Measurements from ENCODE around the gene YEATS4. TPM values are rescaled to one million over a fixed set of nuclear protein-coding genes. Genes with fewer than 3 reads are reported as not detected.

Gene YEATS4
- polyA plus RNA-seq, 1 experiment, result 9.1 TPM

GRCh38 chr12:69331519-69331908, 28.0 kb upstream of the YEATS4 start:
- Histone ChIP-seq H3K36me3 (ENCODE audit: control insufficient read depth, insufficient read depth, low read length) (no peaks in the 10 kb centered on the region), H3K4me3 (ENCODE audit: low read depth, low read length) (no peak overlapping the region), H3K27me3 (ENCODE audit: control insufficient read depth, insufficient read depth, low read length) (peaks cover 16% of the 10 kb centered on the region)
- DNase-seq (ENCODE audit: low read depth), result no peak
- POLR2A ChIA-PET, result no interaction called here
- TF ChIP-seq CTCF (IDR thresholded peaks at IDR 0.05; ENCODE audit: insufficient read depth, low read depth, low read length), result no peak
- CTCF ChIA-PET, result interaction anchor here (0.7 kb wide), 1 partner anchor 176 kb away, joined by 4 read pairs; no protein-coding TSS in a partner anchor

- ChIA-PET POLR2A (no interaction called here), CTCF (interaction anchor here (0.9 kb wide), 1 partner anchor 8 kb away, joined by 3 read pairs; no protein-coding TSS in a partner anchor)
- TF ChIP-seq CTCF (IDR thresholded peaks at IDR 0.05; ENCODE audit: insufficient read depth, low read depth, low read length), result no peak
- Histone ChIP-seq H3K4me3 (ENCODE audit: low read depth, low read length) (no peak overlapping the region), H3K27me3 (ENCODE audit: control insufficient read depth, insufficient read depth, low read length) (peaks cover 16% of the 10 kb centered on the region), H3K36me3 (ENCODE audit: control insufficient read depth, insufficient read depth, low read length) (no peaks in the 10 kb centered on the region)
- DNase-seq (ENCODE audit: low read depth), result no peak
Observed at GRCh38 chr12:69331909-69332684, 27.4 kb upstream of the YEATS4 start.

DNA sequence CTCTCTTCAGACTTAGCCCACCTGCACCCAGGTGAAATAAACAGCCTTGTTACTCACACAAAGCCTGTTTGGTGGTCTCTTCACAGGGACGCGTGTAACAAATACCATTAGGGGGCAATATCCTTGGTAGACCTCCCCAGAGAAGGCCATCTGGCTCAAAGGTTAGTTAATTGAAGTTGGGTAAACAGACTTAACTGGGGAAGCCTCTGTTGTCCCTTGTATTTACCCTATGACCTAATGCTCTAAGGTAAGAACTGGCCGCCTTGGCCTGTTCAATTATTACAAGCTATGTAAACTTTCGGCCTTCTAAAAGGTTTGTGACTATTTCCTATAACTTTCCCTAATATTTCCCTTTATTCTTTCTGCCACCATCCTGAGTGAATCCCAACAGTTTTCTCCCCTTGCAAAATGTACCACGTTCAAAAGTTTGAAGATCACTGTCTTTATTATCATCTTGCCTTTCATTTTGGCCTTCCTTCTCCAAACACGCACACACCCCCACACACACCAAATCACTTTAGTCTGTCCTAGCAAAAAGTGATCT, 26.7 kb upstream of the YEATS4 start:
- POLR2A ChIA-PET, result no interaction called here
- peaks cover 16% of the 10 kb centered on the region for H3K27me3 ChIP-seq (ENCODE audit: control insufficient read depth, insufficient read depth, low read length)
- DNase-seq (ENCODE audit: low read depth), result no peak
- CTCF ChIA-PET, result interaction anchor here (0.9 kb wide), 1 partner anchor 9 kb away, joined by 3 read pairs; no protein-coding TSS in a partner anchor
- H3K36me3 ChIP-seq (ENCODE audit: control insufficient read depth, insufficient read depth, low read length), result no peaks in the 10 kb centered on the region
- no peak overlapping the region for H3K4me3 ChIP-seq (ENCODE audit: low read depth, low read length)
- no peak for TF ChIP-seq CTCF (IDR thresholded peaks at IDR 0.05; ENCODE audit: insufficient read depth, low read depth, low read length)

DNA sequence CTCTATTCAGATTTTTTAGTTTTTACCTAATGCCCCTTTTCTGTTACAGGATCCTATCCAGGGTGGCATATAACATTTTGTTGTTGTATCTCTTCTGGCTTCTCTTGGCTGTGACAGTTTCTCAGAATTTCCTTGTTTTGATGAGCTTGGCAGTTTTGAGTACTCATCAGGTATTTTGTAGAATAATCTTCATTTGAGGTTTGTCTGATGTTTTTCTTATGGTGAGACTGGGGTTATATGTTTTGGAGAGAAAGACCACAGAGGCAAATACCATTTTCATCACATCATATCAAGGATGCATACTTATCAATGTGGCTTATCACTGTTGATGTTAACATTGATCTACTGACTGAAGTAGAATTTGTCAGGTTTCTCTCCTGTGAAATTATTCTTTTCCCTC, 25.4 kb upstream of the YEATS4 start:
- no peak for DNase-seq (ENCODE audit: low read depth)
- no peaks in the 10 kb centered on the region for H3K36me3 ChIP-seq (ENCODE audit: control insufficient read depth, insufficient read depth, low read length)
- peaks cover 16% of the 10 kb centered on the region for H3K27me3 ChIP-seq (ENCODE audit: control insufficient read depth, insufficient read depth, low read length)
- H3K4me3 ChIP-seq (ENCODE audit: low read depth, low read length), result no peak overlapping the region
- no peak for TF ChIP-seq CTCF (IDR thresholded peaks at IDR 0.05; ENCODE audit: insufficient read depth, low read depth, low read length)
- ChIA-PET CTCF (interaction anchor here (0.6 kb wide), 1 partner anchor 504 kb away, joined by 3 read pairs; no protein-coding TSS in a partner anchor), POLR2A (no interaction called here)

GRCh38 chr12:69337311-69338090, 22.0 kb upstream of the YEATS4 start:
- POLR2A ChIA-PET, result interaction anchor here (0.6 kb wide), 1 partner anchor 191 kb away, joined by 3 read pairs; no protein-coding TSS in a partner anchor
- CTCF ChIA-PET, result interaction anchor here (1.0 kb wide), 1 partner anchor 21 kb away, joined by 3 read pairs; no protein-coding TSS in a partner anchor
- no peak overlapping the region for H3K4me3 ChIP-seq (ENCODE audit: low read depth, low read length)
- no peak for TF ChIP-seq CTCF (IDR thresholded peaks at IDR 0.05; ENCODE audit: insufficient read depth, low read depth, low read length)
- peaks cover 4% of the 10 kb centered on the region for H3K27me3 ChIP-seq (ENCODE audit: control insufficient read depth, insufficient read depth, low read length)
- DNase-seq (ENCODE audit: low read depth), result no peak
- H3K36me3 ChIP-seq (ENCODE audit: control insufficient read depth, insufficient read depth, low read length), result no peaks in the 10 kb centered on the region
